H9 (cell line): ENCODE measurements around the gene BET1L. TPM values are rescaled to one million over a fixed set of nuclear protein-coding genes. Genes with fewer than 3 reads are reported as not detected.

Experiments
- DNase-seq: peaks from one replicate; pipeline ENCODE4 v3.0.0-alpha.2; 2017
- H2AFZ ChIP-seq: one replicate; pipeline ENCODE4 v1.6.1; 2013; ENCODE audit warnings: mild to moderate bottlenecking, low read length, control low read depth, moderate library complexity
- H2AK5ac ChIP-seq: 2 replicates; pipeline ENCODE4 v1.6.1; 2013; ENCODE audit warnings: low read length, control low read depth, mixed read lengths; ENCODE audit not compliant: insufficient read length
- H2BK120ac ChIP-seq: one replicate; pipeline ENCODE4 v1.6.1; 2013; ENCODE audit warnings: low read depth, mild to moderate bottlenecking, low read length, control low read depth, inconsistent platforms; ENCODE audit not compliant: poor library complexity, severe bottlenecking
- H2BK12ac ChIP-seq: 2 replicates; pipeline ENCODE4 v1.6.1; 2013; ENCODE audit warnings: low read length, control low read depth, mixed read lengths, low read depth; ENCODE audit not compliant: insufficient read length
- H2BK15ac ChIP-seq: 2 replicates; pipeline ENCODE4 v1.6.1; 2013; ENCODE audit warnings: low read depth, low read length, control low read depth
- H2BK20ac ChIP-seq: one replicate; pipeline ENCODE4 v1.6.1; 2013; ENCODE audit warnings: low read depth, mild to moderate bottlenecking, low read length, control low read depth, inconsistent platforms; ENCODE audit not compliant: poor library complexity, severe bottlenecking
- H2BK5ac ChIP-seq: 2 replicates; pipeline ENCODE4 v1.6.1; 2013; ENCODE audit warnings: low read length, control low read depth, mixed read lengths; ENCODE audit not compliant: insufficient read length
- H3K14ac ChIP-seq: 2 replicates; pipeline ENCODE4 v1.6.1; 2013; ENCODE audit warnings: low read length, control low read depth; ENCODE audit not compliant: insufficient read depth
- H3K18ac ChIP-seq: 2 replicates; pipeline ENCODE4 v1.6.1; 2013; ENCODE audit warnings: low read depth, mild to moderate bottlenecking, mixed read lengths, low read length, control low read depth; ENCODE audit not compliant: insufficient read length
- H3K23ac ChIP-seq: 2 replicates; pipeline ENCODE4 v1.6.1; 2013; ENCODE audit warnings: low read length, control low read depth, mixed read lengths, low read depth; ENCODE audit not compliant: insufficient read length
- H3K23me2 ChIP-seq: 2 replicates; pipeline ENCODE4 v1.6.1; 2013; ENCODE audit warnings: low read depth, mild to moderate bottlenecking, mixed read lengths, low read length, control low read depth; ENCODE audit not compliant: insufficient read length, poor library complexity, severe bottlenecking
- H3K27ac ChIP-seq: 2 replicates; pipeline ENCODE4 v1.5.1; 2013; ENCODE audit warnings: low read length, control low read depth, mixed read lengths, low read depth; ENCODE audit not compliant: insufficient read length
- H3K27me3 ChIP-seq: 2 replicates; pipeline ENCODE4 v1.6.1; 2013; ENCODE audit warnings: low read length, control low read depth, inconsistent platforms; ENCODE audit not compliant: insufficient read depth
- H3K4ac ChIP-seq: 2 replicates; pipeline ENCODE4 v1.6.1; 2013; ENCODE audit warnings: low read depth, mild to moderate bottlenecking, control low read depth, inconsistent platforms, low read length, moderate library complexity
- H3K4me1 ChIP-seq: 2 replicates; pipeline ENCODE4 v1.6.1; 2013; ENCODE audit warnings: low read length, control low read depth, inconsistent platforms; ENCODE audit not compliant: insufficient read depth
- H3K4me2 ChIP-seq: 2 replicates; pipeline ENCODE4 v1.6.1; 2013; ENCODE audit warnings: low read length, control low read depth, mixed read lengths; ENCODE audit not compliant: insufficient read length, insufficient read depth
- H3K56ac ChIP-seq: 2 replicates; pipeline ENCODE4 v1.6.1; 2013; ENCODE audit warnings: low read depth, mild to moderate bottlenecking, mixed read lengths, low read length, control low read depth; ENCODE audit not compliant: insufficient read length
- H3K79me1 ChIP-seq: 2 replicates; pipeline ENCODE4 v1.6.1; 2013; ENCODE audit warnings: low read depth, mild to moderate bottlenecking, moderate library complexity, low read length, control low read depth, inconsistent platforms; ENCODE audit not compliant: insufficient read depth, poor library complexity, severe bottlenecking
- H3K79me2 ChIP-seq: 2 replicates; pipeline ENCODE4 v1.6.1; 2013; ENCODE audit warnings: low read length, control low read depth, inconsistent platforms; ENCODE audit not compliant: insufficient read depth
- H3K9ac ChIP-seq: 2 replicates; pipeline ENCODE4 v1.6.1; 2013; ENCODE audit warnings: low read length, control low read depth, mixed read lengths; ENCODE audit not compliant: insufficient read length; ENCODE audit errors: extremely low read depth
- H3K9me3 ChIP-seq: one replicate; pipeline ENCODE4 v1.6.1; 2013; ENCODE audit warnings: low read depth, low read length, inconsistent platforms; ENCODE audit not compliant: control insufficient read depth
- H3T11ph ChIP-seq: one replicate; pipeline ENCODE4 v1.6.1; 2013; ENCODE audit warnings: mild to moderate bottlenecking, low read length, control low read depth, inconsistent platforms
- H4K20me1 ChIP-seq: one replicate; pipeline ENCODE4 v1.6.1; 2013; ENCODE audit not compliant: control insufficient read depth, insufficient read length, insufficient read depth
- H4K5ac ChIP-seq: 2 replicates; pipeline ENCODE4 v1.6.1; 2013; ENCODE audit warnings: low read depth, mild to moderate bottlenecking, mixed read lengths, low read length, control low read depth; ENCODE audit not compliant: insufficient read length
- H4K8ac ChIP-seq: replicated peaks from 2 replicates; pipeline ENCODE4 v1.6.1; 2013; ENCODE audit warnings: low read length, control low read depth, mixed read lengths, low read depth; ENCODE audit not compliant: insufficient read length
- H4K91ac ChIP-seq: 2 replicates; pipeline ENCODE4 v1.6.1; 2013; ENCODE audit warnings: low read depth, mild to moderate bottlenecking, moderate library complexity, mixed read lengths, low read length, control low read depth; ENCODE audit not compliant: insufficient read length
- H3K27ac Mint-ChIP-seq, 3 experiments: 2 replicates in 2 of 3; 3 replicates in 1 of 3; pipeline ENCODE4 v1.8.0; 2020 to 2021; ENCODE audit warnings: mixed read lengths in 3 of 3, mild to moderate bottlenecking in 1 of 3, moderate library complexity in 1 of 3
- H3K27me3 Mint-ChIP-seq: 2 replicates; pipeline ENCODE4 v1.8.0; 2021; ENCODE audit warnings: low read depth, mild to moderate bottlenecking, moderate library complexity, mixed read lengths
- H3K36me3 Mint-ChIP-seq, 3 experiments: 2 replicates in 2 of 3; 3 replicates in 1 of 3; pipeline ENCODE4 v1.8.0; 2020 to 2021; ENCODE audit warnings: low read depth in 3 of 3, mixed read lengths in 3 of 3; ENCODE audit not compliant: insufficient read depth in 1 of 3
- H3K4me1 Mint-ChIP-seq, 2 experiments: 2 replicates each; pipeline ENCODE4 v1.8.0; 2020; ENCODE audit warnings: mixed read lengths in 2 of 2
- H3K4me3 Mint-ChIP-seq, 2 experiments: 2 replicates in 1 of 2; 3 replicates in 1 of 2; pipeline ENCODE4 v1.8.0; 2020 to 2021; ENCODE audit warnings: mild to moderate bottlenecking in 2 of 2, mixed read lengths in 2 of 2, moderate library complexity in 1 of 2
- H3K9me3 Mint-ChIP-seq, 2 experiments: 2 replicates in 1 of 2; 3 replicates in 1 of 2; pipeline ENCODE4 v1.8.0; 2020; ENCODE audit warnings: mild to moderate bottlenecking in 2 of 2, mixed read lengths in 2 of 2, moderate library complexity in 1 of 2
- CTCF ChIP-seq: fragments of 200-600 bp; sonication (generic); conservative IDR thresholded peaks from 3 replicates; pipeline ENCODE4 v1.8.0; 2021; ENCODE audit warnings: antibody characterized with exemption, mild to moderate bottlenecking
- WGBS: extraction: QIAGEN DNeasy Blood & Tissue Kit; methylation state at CpG from one replicate; pipeline ENCODE4 v1.1.7; 2013; ENCODE audit warnings: missing lambda C conversion rate, low lambda C conversion rate, mixed read lengths; ENCODE audit not compliant: insufficient read length; ENCODE audit errors: extremely low coverage; 5-methylcytosine and 5-hydroxymethylcytosine counted together
- total RNA-seq: library from RNA; stranded (reverse); gene quantifications from 2 replicates; pipeline ENCODE4 v1.2.1, GENCODE V29; 2021

BET1L gene
- total RNA-seq, 1 experiment from 2014 or later = 49.4 TPM

GRCh38 chr11:213111-213510 is 5.9 kb upstream of the BET1L start:
- no peak overlapping the region for H4K91ac ChIP-seq
- H3K79me1 ChIP-seq = no peaks in the 10 kb centered on the region
- H2BK5ac ChIP-seq = no peak overlapping the region
- no CpG with 5 or more reads among the region's 4 CpGs for WGBS
- no peaks in the 10 kb centered on the region; the same call in 1 of the 2 replicates for H3K79me2 ChIP-seq
- H2BK20ac ChIP-seq = no peak overlapping the region
- no peaks in the 10 kb centered on the region for H4K20me1 ChIP-seq
- no peak overlapping the region for H2AFZ ChIP-seq
- H3K27me3 Mint-ChIP-seq = no peaks in the 10 kb centered on the region
- H3K4ac ChIP-seq = no peak overlapping the region
- H3K14ac ChIP-seq = no peak overlapping the region
- no peak for TF ChIP-seq CTCF
- no peak overlapping the region for H3K56ac ChIP-seq
- no peak overlapping the region for H3K18ac ChIP-seq
- no peak for DNase-seq
- peaks cover 28 to 69% (median 62%) of the 10 kb centered on the region in 3 experiments for H3K36me3 Mint-ChIP-seq
- H3K27ac Mint-ChIP-seq = peak overlapping the region in 1 of 3 experiments; percentile 90; a peak in 2 of 7 replicates
- no peak overlapping the region for H2BK12ac ChIP-seq
- no peak overlapping the region for H3K4me2 ChIP-seq
- no peak overlapping the region for H2BK120ac ChIP-seq
- no peak overlapping the region for H3T11ph ChIP-seq
- no peak overlapping the region for H2BK15ac ChIP-seq
- H3K27me3 ChIP-seq = no peaks in the 10 kb centered on the region
- H3K9ac ChIP-seq = no peak overlapping the region
- H3K9me3 Mint-ChIP-seq = no peaks in the 10 kb centered on the region
- H3K4me1 ChIP-seq = no peaks in the 10 kb centered on the region
- H3K23ac ChIP-seq = no peak overlapping the region
- no peak overlapping the region for H4K8ac ChIP-seq
- peaks cover 0 to 7% of the 10 kb centered on the region in 2 experiments; a peak in 3 of 4 replicates for H3K4me1 Mint-ChIP-seq
- H3K9me3 ChIP-seq = no peaks in the 10 kb centered on the region
- H4K5ac ChIP-seq = no peak overlapping the region
- H3K23me2 ChIP-seq = peaks cover 8% of the 10 kb centered on the region
- no peak overlapping the region for H3K27ac ChIP-seq
- H3K4me3 Mint-ChIP-seq = no peak overlapping the region
- H2AK5ac ChIP-seq = no peak overlapping the region
